Caco-2 (cell line): ENCODE results near the gene BANF2. TPM values are rescaled to one million over a fixed set of nuclear protein-coding genes. Genes with fewer than 3 reads are reported as not detected.
"Not testable (repeated sequence)": the region's sequence is repeated elsewhere in the genome, so short reads cannot be mapped to it uniquely, and the experiment has no call there.

Experiments
- BruUV-seq: library from RNA; stranded (reverse); fragments of 400-500 nt; replicated peaks from 2 replicates; lab custom pipeline; 2021; lab: Mats Ljungman, UMichigan
- CTCF ChIA-PET: fragments of 300-600 bp; sonication (Branson Sonifier 250); formaldehyde crosslinking; loops from one replicate; lab custom pipeline; 2022; ENCODE audit warnings: antibody characterized with exemption; lab: Charles Lee
- POLR2A ChIA-PET: fragments of 300-600 bp; sonication (Branson Sonifier 250); formaldehyde crosslinking; loops from one replicate; lab custom pipeline; 2022; ENCODE audit warnings: antibody characterized with exemption; lab: Charles Lee
- DNase-seq, 2 experiments: peaks; one replicate each; pipeline versions ENCODE4 v3.0.0 to v3.0.0-alpha.2; 2020 to 2022
- H3K27me3 ChIP-seq: replicated peaks from 2 replicates; pipeline ENCODE4 v1.6.0; 2011; ENCODE audit warnings: low read length; ENCODE audit not compliant: control insufficient read depth, insufficient read depth
- H3K36me3 ChIP-seq: 2 replicates; pipeline ENCODE4 v1.5.1; 2011; ENCODE audit warnings: low read length; ENCODE audit not compliant: control insufficient read depth, insufficient read depth
- H3K4me1 ChIP-seq: fragments of 250-450 bp; sonication (Bioruptor Pico); 2 replicates; pipeline ENCODE4 v1.5.1; 2020; ENCODE audit warnings: mild to moderate bottlenecking
- H3K4me3 ChIP-seq: 2 replicates; pipeline ENCODE4 v1.5.1; 2011; ENCODE audit warnings: low read depth, mild to moderate bottlenecking, control low read depth, low read length
- H3K9me3 ChIP-seq: fragments of 250-450 bp; sonication (Bioruptor Pico); 2 replicates; pipeline ENCODE4 v1.5.1; 2020; ENCODE audit warnings: mild to moderate bottlenecking, moderate library complexity
- H3K27ac Mint-ChIP-seq: one replicate; pipeline ENCODE4 v1.8.0; 2022; ENCODE audit warnings: mixed read lengths; ENCODE audit not compliant: unreplicated experiment
- H3K27me3 Mint-ChIP-seq: one replicate; pipeline ENCODE4 v1.8.0; 2022; ENCODE audit warnings: mixed read lengths; ENCODE audit not compliant: insufficient read depth, unreplicated experiment
- H3K36me3 Mint-ChIP-seq: one replicate; pipeline ENCODE4 v1.8.0; 2022; ENCODE audit warnings: mild to moderate bottlenecking, mixed read lengths; ENCODE audit not compliant: insufficient read depth, unreplicated experiment
- H3K4me1 Mint-ChIP-seq: one replicate; pipeline ENCODE4 v1.8.0; 2022; ENCODE audit warnings: low read depth, mixed read lengths; ENCODE audit not compliant: unreplicated experiment
- H3K4me3 Mint-ChIP-seq: one replicate; pipeline ENCODE4 v1.8.0; 2022; ENCODE audit warnings: mild to moderate bottlenecking, moderate library complexity, mixed read lengths; ENCODE audit not compliant: unreplicated experiment
- H3K9me3 Mint-ChIP-seq: one replicate; pipeline ENCODE4 v1.8.0; 2022; ENCODE audit warnings: mixed read lengths; ENCODE audit not compliant: unreplicated experiment
- CTCF ChIP-seq, 2 experiments: fragments of 200-600 bp in 1 of 2; IDR thresholded peaks; 1 replicate in 1 of 2; 2 replicates in 1 of 2; pipeline versions ENCODE4 v1.5.1 to v1.8.0; 2011 to 2022; ENCODE audit warnings: antibody characterized with exemption in 1 of 2, control low read depth in 1 of 2, inconsistent platforms in 1 of 2, low read depth in 1 of 2, low read length in 1 of 2, mild to moderate bottlenecking in 1 of 2, moderate library complexity in 1 of 2; ENCODE audit not compliant: insufficient read depth in 1 of 2, severe bottlenecking in 1 of 2, unreplicated experiment in 1 of 2
- intact Hi-C: fragments of 100-400 bp; cut with micrococcal nuclease; formaldehyde crosslinking; loops from one replicate; pipeline ENCODE4 v1.10.0; 2022; ENCODE audit not compliant: unreplicated experiment
- total RNA-seq: library from RNA; stranded (reverse); gene quantifications from 2 replicates; pipeline ENCODE4 v1.2.3, GENCODE V29; 2022

BANF2 gene
- total RNA-seq, 1 experiment from 2014 or later, result 2.1 TPM

DNA sequence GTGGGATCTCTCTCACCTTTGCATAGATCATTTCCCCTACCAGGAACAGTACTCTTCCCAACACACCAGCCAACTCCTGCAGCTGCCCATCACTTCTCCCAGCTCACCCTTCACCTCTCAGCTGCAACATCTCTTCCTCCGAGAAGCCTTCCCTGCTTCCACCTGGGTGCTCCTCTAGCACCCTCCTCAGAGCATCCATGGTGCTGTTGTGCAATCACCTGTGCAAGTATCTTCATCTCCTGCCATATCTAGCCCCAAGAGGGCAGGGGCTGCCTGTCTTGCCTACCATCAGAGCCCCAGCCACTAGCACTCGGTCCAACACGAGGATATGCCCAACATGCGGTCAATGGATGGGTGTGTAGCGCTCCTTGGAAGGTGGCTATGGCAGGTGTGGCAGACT is 75.8 kb downstream of the BANF2 start:
- CTCF ChIA-PET, result no interaction called here
- no peak for DNase-seq
- intact Hi-C loops, result no loop called here

DNA sequence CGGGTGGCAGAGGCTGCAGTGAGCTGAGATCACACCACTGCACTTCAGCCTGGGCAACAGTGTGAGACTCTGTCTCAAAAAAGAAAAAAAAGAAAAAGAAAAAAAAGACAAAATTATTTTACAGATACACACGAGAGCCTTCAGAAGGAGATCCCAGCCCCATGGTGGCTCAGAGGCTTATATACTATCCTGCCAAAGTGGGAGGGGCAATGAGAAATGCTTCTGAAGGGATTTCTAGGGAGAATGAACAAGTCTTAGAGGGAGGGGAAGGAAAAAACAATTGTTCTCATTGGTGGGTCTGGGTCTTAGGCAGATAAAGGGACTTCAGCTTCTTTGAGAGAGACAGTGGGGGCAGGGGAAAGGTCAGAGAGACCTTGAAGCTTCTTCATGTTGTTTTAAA is 76.8 kb downstream of the BANF2 start:
- H3K36me3 Mint-ChIP-seq, result peaks cover 6% of the 10 kb centered on the region
- BruUV-seq, result no TSS peak
- no peak for DNase-seq
- ChIA-PET CTCF (no interaction called here), POLR2A (no interaction called here)
- H3K4me3 Mint-ChIP-seq, result no peak overlapping the region
- peaks cover 10% of the 10 kb centered on the region for H3K9me3 Mint-ChIP-seq
- H3K27me3 Mint-ChIP-seq, result no peaks in the 10 kb centered on the region
- TF ChIP-seq CTCF (IDR thresholded peaks at IDR 0.05; ENCODE audit: insufficient read depth in 1 of 2, low read depth in 1 of 2, low read length in 1 of 2, severe bottlenecking in 1 of 2, unreplicated experiment in 1 of 2), result no peak
- no peaks in the 10 kb centered on the region for H3K9me3 ChIP-seq
- H3K4me1 Mint-ChIP-seq, result peaks cover 12% of the 10 kb centered on the region
- H3K4me1 ChIP-seq, result peaks cover 11% of the 10 kb centered on the region
- H3K27me3 ChIP-seq, result no peaks in the 10 kb centered on the region
- no peaks in the 10 kb centered on the region for H3K36me3 ChIP-seq
- intact Hi-C loops, result no loop called here
- no peak overlapping the region for H3K4me3 ChIP-seq
- H3K27ac Mint-ChIP-seq, result no peak overlapping the region

More for the DNA sequence above, 75.8 kb downstream of the BANF2 start:
- Mint-ChIP-seq H3K4me3 (no peak overlapping the region), H3K9me3 (peaks cover 10% of the 10 kb centered on the region), H3K4me1 (peaks cover 18% of the 10 kb centered on the region), H3K27me3 (no peaks in the 10 kb centered on the region), H3K27ac (no peak overlapping the region), H3K36me3 (peaks cover 6% of the 10 kb centered on the region)
- Histone ChIP-seq H3K4me3 (no peak overlapping the region), H3K27me3 (no peaks in the 10 kb centered on the region), H3K4me1 (peaks cover 17% of the 10 kb centered on the region), H3K36me3 (no peaks in the 10 kb centered on the region), H3K9me3 (no peaks in the 10 kb centered on the region)
- TF ChIP-seq CTCF (IDR thresholded peaks at IDR 0.05; ENCODE audit: insufficient read depth in 1 of 2, low read depth in 1 of 2, low read length in 1 of 2, severe bottlenecking in 1 of 2, unreplicated experiment in 1 of 2), result no peak
- POLR2A ChIA-PET, result no interaction called here
- no TSS peak for BruUV-seq

DNA sequence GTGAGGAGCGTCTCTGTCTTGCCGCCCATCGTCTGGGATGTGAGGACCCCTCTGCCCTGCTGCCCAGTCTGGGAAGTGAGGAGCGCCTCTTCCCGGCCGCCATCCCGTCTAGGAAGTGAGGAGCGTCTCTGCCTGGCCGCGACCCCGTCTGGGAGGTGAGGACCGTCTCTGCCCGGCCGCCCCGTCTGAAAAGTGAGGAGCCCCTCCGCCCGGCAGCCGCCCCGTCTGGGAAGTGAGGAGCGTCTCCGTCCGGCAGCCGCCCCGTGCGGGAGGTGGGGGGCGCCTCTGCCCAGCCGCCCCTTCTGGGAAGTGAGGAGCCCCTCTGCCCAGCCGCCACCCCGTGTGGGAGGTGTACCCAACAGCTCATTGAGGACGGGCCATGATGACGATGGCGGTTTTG is 79.2 kb downstream of the BANF2 start:
- peaks cover 10% of the 10 kb centered on the region for H3K9me3 Mint-ChIP-seq
- intact Hi-C loops, CTCF ChIA-PET, H3K27ac Mint-ChIP-seq, DNase-seq, H3K27me3 ChIP-seq, H3K27me3 Mint-ChIP-seq, BruUV-seq, H3K9me3 ChIP-seq, H3K36me3 Mint-ChIP-seq, H3K4me3 ChIP-seq, H3K4me3 Mint-ChIP-seq, H3K36me3 ChIP-seq, POLR2A ChIA-PET, H3K4me1 ChIP-seq, H3K4me1 Mint-ChIP-seq: not testable (repeated sequence)

- Mint-ChIP-seq H3K36me3 (peaks cover 5% of the 10 kb centered on the region), H3K27me3 (no peaks in the 10 kb centered on the region), H3K4me3 (no peak overlapping the region), H3K9me3 (no peaks in the 10 kb centered on the region), H3K4me1 (no peaks in the 10 kb centered on the region), H3K27ac (no peak overlapping the region)
- no TSS peak for BruUV-seq
- Histone ChIP-seq H3K4me1 (no peaks in the 10 kb centered on the region), H3K27me3 (no peaks in the 10 kb centered on the region), H3K4me3 (no peak overlapping the region), H3K36me3 (no peaks in the 10 kb centered on the region), H3K9me3 (no peaks in the 10 kb centered on the region)
- CTCF ChIA-PET, result no interaction called here
- no peak for DNase-seq
- intact Hi-C loops, result no loop called here
- TF ChIP-seq CTCF (IDR thresholded peaks at IDR 0.05; ENCODE audit: insufficient read depth in 1 of 2, low read depth in 1 of 2, low read length in 1 of 2, severe bottlenecking in 1 of 2, unreplicated experiment in 1 of 2), result no peak
- POLR2A ChIA-PET, result no interaction called here
Observed at GRCh38 chr20:17782768-17783167, 83.0 kb downstream of the BANF2 start.
